H1 (cell line): Measurements from ENCODE around the gene OXNAD1. TPM values are rescaled to one million over a fixed set of nuclear protein-coding genes. Genes with fewer than 3 reads are reported as not detected.

Source experiments
- BACH1 ChIP-seq: IDR thresholded peaks from 2 replicates; pipeline ENCODE4 v1.6.1; 2012; ENCODE audit warnings: low read length, improper control_type of control experiment
- KDM5A ChIP-seq: fragments of 200-600 bp; IDR thresholded peaks from 2 replicates; pipeline ENCODE4 v1.7.1; 2012; ENCODE audit warnings: mild to moderate bottlenecking, low read length, inconsistent platforms, mixed read lengths
- SIN3A ChIP-seq, 2 experiments: IDR thresholded peaks in 1 of 2; conservative IDR thresholded peaks in 1 of 2; 2 replicates each; pipeline ENCODE4 v1.6.1; 2011 to 2012; ENCODE audit warnings: low read length in 2 of 2, improper control_type of control experiment in 1 of 2, low read depth in 1 of 2, mild to moderate bottlenecking in 1 of 2
- SP1 ChIP-seq: IDR thresholded peaks from 2 replicates; pipeline ENCODE4 v1.6.1; 2011; ENCODE audit warnings: low read depth, low read length
- polyA plus RNA-seq, 7 experiments: library from polyadenylated mRNA; depleted of rRNA in 3 of 7; stranded (reverse) in 5 of 7; unstranded in 2 of 7; fragments of >200 nt in 5 of 7; fragments of 200-250 nt in 2 of 7; gene quantifications; 1 replicate in 5 of 7; 2 replicates in 1 of 7; 4 replicates in 1 of 7; pipeline versions ENCODE4 v1.2.1 to v1.2.3, GENCODE V29; 2011 to 2013; ENCODE audit warnings: missing spikeins in 2 of 7, mixed read lengths in 2 of 7
- total RNA-seq: library from RNA; stranded (reverse); fragmentation: NEBNext Ultra II Directional; extraction: Animal tissue kit (Norgen Biotek cat#: 25700); gene quantifications from 2 replicates; pipeline ENCODE4 v1.2.1, GENCODE V29; 2021
- TF ChIP-seq, protein P1 (sequence below): IDR thresholded peaks from 2 replicates; pipeline ENCODE4 v1.6.1; 2012; ENCODE audit warnings: inconsistent platforms

Gene OXNAD1
- total and polyA plus RNA-seq, 2 of the 8 experiments (the other 6 are each of a cell fraction or from before 2014, with no cell fraction given): 14.9 to 24.8 TPM

GRCh38 chr3:16257309-16257708 is 7.7 kb upstream of the OXNAD1 start (continued):
- TF ChIP-seq, protein P1, sequence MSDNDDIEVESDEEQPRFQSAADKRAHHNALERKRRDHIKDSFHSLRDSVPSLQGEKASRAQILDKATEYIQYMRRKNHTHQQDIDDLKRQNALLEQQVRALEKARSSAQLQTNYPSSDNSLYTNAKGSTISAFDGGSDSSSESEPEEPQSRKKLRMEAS: no peak
- TF ChIP-seq SP1 (no peak), BACH1 (no peak), KDM5A (no peak), SIN3A (conservative IDR thresholded peaks at IDR 0.05 in 1 of 2, IDR thresholded peaks at IDR 0.05 in 1 of 2; ENCODE audit: low read depth in 1 of 2, low read length in 2 of 2) (no peak)
